Measurements from ENCODE around the gene NTPCR. TPM values are rescaled to one million over a fixed set of nuclear protein-coding genes. Genes with fewer than 3 reads are reported as not detected.

Gene NTPCR
- total RNA-seq, 1 experiment from 2014 or later: 34.2 TPM

DNA sequence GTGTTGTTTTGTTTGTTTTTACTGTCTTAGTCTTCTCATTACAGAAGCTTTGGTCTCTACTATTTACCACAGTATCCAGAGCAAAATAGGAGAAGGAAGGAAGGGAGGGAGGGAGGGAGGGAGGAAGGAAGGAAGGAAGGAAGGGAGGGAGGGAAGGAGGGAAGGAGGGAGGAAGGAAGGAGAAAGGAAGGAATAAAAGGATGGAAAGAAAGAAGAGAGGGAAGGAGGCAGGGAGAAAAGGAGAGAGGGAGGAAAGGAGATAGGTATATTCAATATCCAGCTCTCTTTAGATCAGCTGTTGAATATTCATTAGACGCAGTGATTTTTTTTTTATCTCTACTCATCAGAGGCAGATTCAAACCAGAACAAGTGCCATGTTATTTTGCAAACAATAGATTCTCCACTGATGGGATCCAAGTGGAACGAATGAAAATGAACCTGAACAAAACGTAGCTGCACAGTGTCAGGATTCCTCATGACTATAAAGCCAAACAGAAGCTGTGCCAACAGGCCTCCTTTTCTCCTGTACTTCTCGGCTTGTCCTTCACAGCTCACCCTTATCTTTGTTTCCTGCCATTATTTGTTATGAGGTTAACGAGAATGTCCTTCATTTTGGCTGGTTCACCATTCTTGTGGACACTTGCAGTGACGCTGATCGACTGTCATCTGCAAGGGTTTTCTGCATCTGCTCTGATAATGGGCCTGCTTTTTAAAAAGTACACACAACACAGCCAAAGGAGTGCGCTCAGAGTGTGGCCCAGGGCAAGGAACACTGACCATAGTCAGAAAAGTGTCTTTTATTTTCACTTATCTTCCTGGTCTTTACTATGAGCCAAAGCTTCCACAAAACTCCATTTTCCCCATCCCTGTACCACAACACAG is 7.8 kb upstream of the NTPCR start:
- Histone ChIP-seq H3K4me2 (ENCODE audit: low read length) (no peak overlapping the region), H3K79me2 (ENCODE audit: insufficient read depth, low read length) (no peaks in the 10 kb centered on the region), H3K4me3 (replicated peaks in 1 of 2; ENCODE audit: low read depth in 1 of 2, low read length in 2 of 2) (no peak overlapping the region), H4K20me1 (ENCODE audit: insufficient read depth) (no peaks in the 10 kb centered on the region), H3K9ac (ENCODE audit: low read length) (no peak overlapping the region), H3K27ac (ENCODE audit: low read depth, low read length) (no peak overlapping the region), H3K4me1 (ENCODE audit: control insufficient read depth in 1 of 2, insufficient read depth in 2 of 2, low read length in 2 of 2) (no peaks in the 10 kb centered on the region), H3K9me3 (ENCODE audit: control insufficient read depth in 1 of 2, insufficient read depth in 1 of 2, low read depth in 1 of 2, low read length in 2 of 2) (no peaks in the 10 kb centered on the region), H2AFZ (ENCODE audit: low read depth, low read length, poor library complexity, severe bottlenecking) (no peak overlapping the region), H3K27me3 (ENCODE audit: insufficient read depth, low read length) (no peaks in the 10 kb centered on the region), H3K9me2 (ENCODE audit: insufficient read depth) (no peaks in the 10 kb centered on the region), H3K36me3 (ENCODE audit: control insufficient read depth in 1 of 2, insufficient read depth in 2 of 2, low read length in 2 of 2) (no peaks in the 10 kb centered on the region)
- DNase-seq (ENCODE audit: low read depth, low spot score): no peak
- ChIA-PET RAD21 (ENCODE audit: low non-redundant PET in 1 of 2, low total read pairs in 2 of 2, uncharacterized antibody in 2 of 2, unreplicated experiment in 2 of 2) (no interaction called here), POLR2A (no interaction called here), CTCF (no interaction called here)
- intact Hi-C loops (cut with micrococcal nuclease): no loop called here
- no peak for TF ChIP-seq SIN3A (IDR thresholded peaks at IDR 0.05; ENCODE audit: low read depth)
- TF ChIP-seq SP1 (IDR thresholded peaks at IDR 0.05; ENCODE audit: low read depth): no peak
- TF ChIP-seq JUND (IDR thresholded peaks at IDR 0.05): no peak
- TF ChIP-seq POLR2A (IDR thresholded peaks at IDR 0.05; ENCODE audit: borderline replicate concordance, extremely low read depth, insufficient read depth, insufficient read length): no peak
- no peak for TF ChIP-seq EZH2 (IDR thresholded peaks at IDR 0.05)
- TF ChIP-seq ELF1 (IDR thresholded peaks at IDR 0.05; ENCODE audit: borderline replicate concordance, low read depth): no peak
- BruUV-seq (replicated peaks): no TSS peak
- no peak for ATAC-seq

DNA sequence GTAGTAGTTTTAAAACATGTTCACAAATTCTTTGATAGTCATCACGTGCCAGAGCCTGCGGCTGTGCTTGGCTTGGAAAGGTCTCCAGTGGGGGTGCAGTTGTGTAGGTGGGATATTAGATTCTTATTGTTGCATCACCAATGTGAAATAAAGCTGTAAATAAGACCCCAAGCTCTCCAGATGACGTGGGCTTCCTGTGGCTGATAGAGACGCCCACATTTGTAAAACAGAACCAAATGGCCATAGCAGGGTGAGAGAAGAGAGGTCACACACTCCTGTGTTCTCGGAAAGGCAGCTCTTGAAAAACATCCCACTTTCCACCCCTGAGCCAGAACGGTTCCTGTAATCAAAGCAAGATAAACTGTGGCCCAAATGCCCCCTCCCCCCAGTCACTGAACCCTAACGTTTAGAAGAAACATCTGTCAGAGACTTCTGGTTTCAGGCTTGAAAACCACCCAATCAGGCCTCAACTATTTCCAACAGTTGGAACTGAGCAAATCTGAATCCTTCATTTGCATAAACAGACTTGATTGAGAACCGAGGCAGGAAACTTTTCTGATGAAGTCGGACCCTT is 6.6 kb upstream of the NTPCR start:
- BruUV-seq (replicated peaks): no TSS peak
- RAD21 ChIA-PET (ENCODE audit: low non-redundant PET in 1 of 2, low total read pairs in 2 of 2, uncharacterized antibody in 2 of 2, unreplicated experiment in 2 of 2): no interaction called here
- H2AFZ ChIP-seq (ENCODE audit: low read depth, low read length, poor library complexity, severe bottlenecking): no peak overlapping the region
- no peaks in the 10 kb centered on the region for H3K27me3 ChIP-seq (ENCODE audit: insufficient read depth, low read length)
- no peak overlapping the region for H3K4me3 ChIP-seq (replicated peaks in 1 of 2; ENCODE audit: low read depth in 1 of 2, low read length in 2 of 2)
- H3K79me2 ChIP-seq (ENCODE audit: insufficient read depth, low read length): no peaks in the 10 kb centered on the region
- CTCF ChIA-PET: no interaction called here
- H3K4me2 ChIP-seq (ENCODE audit: low read length): no peak overlapping the region
- ATAC-seq (no peak), DNase-seq (ENCODE audit: low read depth, low spot score) (no peak)
- H4K20me1 ChIP-seq (ENCODE audit: insufficient read depth): no peaks in the 10 kb centered on the region
- no peak overlapping the region for H3K9ac ChIP-seq (ENCODE audit: low read length)
- H3K27ac ChIP-seq (ENCODE audit: low read depth, low read length): no peak overlapping the region
- H3K36me3 ChIP-seq (ENCODE audit: control insufficient read depth in 1 of 2, insufficient read depth in 2 of 2, low read length in 2 of 2): no peaks in the 10 kb centered on the region
- TF ChIP-seq POLR2AphosphoS5 (IDR thresholded peaks at IDR 0.05; ENCODE audit: low read depth, low read length) (no peak), RAD21 (IDR thresholded peaks at IDR 0.05; ENCODE audit: low read depth) (no peak), ZFX (IDR thresholded peaks at IDR 0.05) (no peak), EZH2 (IDR thresholded peaks at IDR 0.05) (no peak), CEBPB (IDR thresholded peaks at IDR 0.05; ENCODE audit: low read depth) (no peak), POLR2A (IDR thresholded peaks at IDR 0.05; ENCODE audit: borderline replicate concordance, extremely low read depth, insufficient read depth, insufficient read length) (no peak), YY1 (IDR thresholded peaks at IDR 0.05; ENCODE audit: extremely low read depth, insufficient replicate concordance, low read depth, low read length) (no peak), SIN3A (IDR thresholded peaks at IDR 0.05; ENCODE audit: low read depth) (no peak)
- TF ChIP-seq, protein P1, sequence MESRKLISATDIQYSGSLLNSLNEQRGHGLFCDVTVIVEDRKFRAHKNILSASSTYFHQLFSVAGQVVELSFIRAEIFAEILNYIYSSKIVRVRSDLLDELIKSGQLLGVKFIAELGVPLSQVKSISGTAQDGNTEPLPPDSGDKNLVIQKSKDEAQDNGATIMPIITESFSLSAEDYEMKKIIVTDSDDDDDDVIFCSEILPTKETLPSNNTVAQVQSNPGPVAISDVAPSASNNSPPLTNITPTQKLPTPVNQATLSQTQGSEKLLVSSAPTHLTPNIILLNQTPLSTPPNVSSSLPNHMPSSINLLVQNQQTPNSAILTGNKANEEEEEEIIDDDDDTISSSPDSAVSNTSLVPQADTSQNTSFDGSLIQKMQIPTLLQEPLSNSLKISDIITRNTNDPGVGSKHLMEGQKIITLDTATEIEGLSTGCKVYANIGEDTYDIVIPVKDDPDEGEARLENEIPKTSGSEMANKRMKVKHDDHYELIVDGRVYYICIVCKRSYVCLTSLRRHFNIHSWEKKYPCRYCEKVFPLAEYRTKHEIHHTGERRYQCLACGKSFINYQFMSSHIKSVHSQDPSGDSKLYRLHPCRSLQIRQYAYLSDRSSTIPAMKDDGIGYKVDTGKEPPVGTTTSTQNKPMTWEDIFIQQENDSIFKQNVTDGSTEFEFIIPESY (IDR thresholded peaks at IDR 0.05; ENCODE audit: extremely low read depth, insufficient replicate concordance, low read length): no peak
- H3K9me2 ChIP-seq (ENCODE audit: insufficient read depth): no peaks in the 10 kb centered on the region
- POLR2A ChIA-PET: no interaction called here
- H3K4me1 ChIP-seq (ENCODE audit: control insufficient read depth in 1 of 2, insufficient read depth in 2 of 2, low read length in 2 of 2): no peaks in the 10 kb centered on the region
- no peaks in the 10 kb centered on the region for H3K9me3 ChIP-seq (ENCODE audit: control insufficient read depth in 1 of 2, insufficient read depth in 1 of 2, low read depth in 1 of 2, low read length in 2 of 2)
- intact Hi-C loops (cut with micrococcal nuclease): no loop called here

All from HCT116 (cell line).